Activated T-cell treated with anti-CD3 and anti-CD28 coated beads, Interleukin-2, amount 50 U/mL, for 4 hours (primary cell): ENCODE results near the gene TRAM2. TPM values are rescaled to one million over a fixed set of nuclear protein-coding genes. Genes with fewer than 3 reads are reported as not detected.

Experiments used
- ATAC-seq, 2 donors: fragments of 200-7000 bp; cut with Tn5 transposase; one replicate each; pipeline ENCODE4 v1.10.0; 2021
- DNase-seq: peaks from one replicate; pipeline ENCODE4 v3.0.0-alpha.2; 2020
- H3K27me3 Mint-ChIP-seq: one replicate; pipeline ENCODE4 v1.8.0; 2021; ENCODE audit warnings: low read depth, mixed read lengths
- H3K36me3 Mint-ChIP-seq: one replicate; pipeline ENCODE4 v1.8.0; 2022; ENCODE audit warnings: mixed read lengths; ENCODE audit not compliant: insufficient read depth
- H3K4me1 Mint-ChIP-seq: one replicate; pipeline ENCODE4 v1.8.0; 2021; ENCODE audit warnings: low read depth, mixed read lengths
- H3K4me3 Mint-ChIP-seq: one replicate; pipeline ENCODE4 v1.8.0; 2021; ENCODE audit warnings: mild to moderate bottlenecking, moderate library complexity, mixed read lengths
- H3K9me3 Mint-ChIP-seq: one replicate; pipeline ENCODE4 v1.8.0; 2021; ENCODE audit warnings: mixed read lengths
- total RNA-seq, 3 donors: library from RNA; stranded (reverse); gene quantifications; one replicate each; pipeline ENCODE4 v1.2.1, GENCODE V29; 2021

Gene TRAM2
- total RNA-seq, 3 donors from 2014 or later, result 1.6 to 2.9 (median 2.4) TPM

DNA sequence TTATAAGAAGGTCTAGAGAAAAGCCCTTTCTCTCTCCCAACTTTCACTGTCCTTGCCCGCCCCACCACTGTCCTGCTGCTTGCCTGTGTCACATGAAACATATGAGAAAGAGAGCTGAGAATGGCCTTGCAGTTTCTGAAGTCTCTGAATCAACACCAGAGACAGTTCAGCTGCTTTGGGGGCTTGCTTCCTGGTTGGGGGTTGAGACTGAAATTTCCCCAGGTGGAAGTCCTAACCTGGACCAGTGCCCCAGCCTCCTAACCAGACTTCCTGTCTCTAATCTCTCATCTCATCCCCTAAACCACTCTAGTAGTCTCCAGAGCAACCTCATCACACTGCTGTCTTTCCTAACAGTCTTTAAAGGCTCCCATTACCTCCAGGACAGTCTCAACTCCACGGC is 10.7 kb downstream of the TRAM2 start:
- Mint-ChIP-seq H3K27me3 (no peaks in the 10 kb centered on the region), H3K4me1 (peaks cover 22% of the 10 kb centered on the region)
- ATAC-seq, result no peak

GRCh38 chr6:52564856-52565255 is 12.0 kb downstream of the TRAM2 start:
- peaks cover 11% of the 10 kb centered on the region for H3K36me3 Mint-ChIP-seq
- H3K27me3 Mint-ChIP-seq, result no peaks in the 10 kb centered on the region
- no peak overlapping the region for H3K4me3 Mint-ChIP-seq
- H3K4me1 Mint-ChIP-seq, result peaks cover 23% of the 10 kb centered on the region
- DNase-seq, result no peak
- no peak for ATAC-seq
- H3K9me3 Mint-ChIP-seq, result no peaks in the 10 kb centered on the region

More for the DNA sequence above, 10.7 kb downstream of the TRAM2 start:
- H3K36me3 Mint-ChIP-seq, result peaks cover 8% of the 10 kb centered on the region
- DNase-seq, result no peak
- no peak overlapping the region for H3K4me3 Mint-ChIP-seq
- no peaks in the 10 kb centered on the region for H3K9me3 Mint-ChIP-seq

- ATAC-seq, result no peak
- Mint-ChIP-seq H3K27me3 (no peaks in the 10 kb centered on the region), H3K36me3 (peaks cover 6% of the 10 kb centered on the region), H3K9me3 (no peaks in the 10 kb centered on the region), H3K4me3 (no peak overlapping the region), H3K4me1 (peaks cover 23% of the 10 kb centered on the region)
- DNase-seq, result no peak
Measured at GRCh38 chr6:52562911-52563310, 13.9 kb downstream of the TRAM2 start.

DNA sequence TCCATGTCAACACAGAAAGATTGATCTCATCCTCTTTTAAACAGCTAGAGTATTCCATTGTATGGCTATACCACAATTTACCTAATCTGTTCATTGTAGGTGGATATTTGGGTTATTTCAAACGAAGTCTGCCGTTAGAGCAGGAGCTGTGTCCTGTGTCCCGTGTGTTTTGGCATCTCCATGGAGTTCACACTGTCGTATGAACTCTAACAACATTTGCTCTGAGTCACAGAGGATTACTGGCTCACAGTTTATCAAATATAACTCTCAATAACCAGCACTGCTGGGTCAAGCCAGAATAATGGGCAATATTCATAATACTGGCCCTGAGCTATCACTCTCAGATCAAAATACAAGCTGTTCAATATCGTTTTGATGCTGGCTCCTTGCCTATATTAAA is 16.4 kb downstream of the TRAM2 start:
- no peak overlapping the region for H3K4me3 Mint-ChIP-seq
- H3K36me3 Mint-ChIP-seq, result peaks cover 4% of the 10 kb centered on the region
- no peak for ATAC-seq
- H3K27me3 Mint-ChIP-seq, result no peaks in the 10 kb centered on the region
- peaks cover 12% of the 10 kb centered on the region for H3K4me1 Mint-ChIP-seq
- no peaks in the 10 kb centered on the region for H3K9me3 Mint-ChIP-seq
- no peak for DNase-seq

DNA sequence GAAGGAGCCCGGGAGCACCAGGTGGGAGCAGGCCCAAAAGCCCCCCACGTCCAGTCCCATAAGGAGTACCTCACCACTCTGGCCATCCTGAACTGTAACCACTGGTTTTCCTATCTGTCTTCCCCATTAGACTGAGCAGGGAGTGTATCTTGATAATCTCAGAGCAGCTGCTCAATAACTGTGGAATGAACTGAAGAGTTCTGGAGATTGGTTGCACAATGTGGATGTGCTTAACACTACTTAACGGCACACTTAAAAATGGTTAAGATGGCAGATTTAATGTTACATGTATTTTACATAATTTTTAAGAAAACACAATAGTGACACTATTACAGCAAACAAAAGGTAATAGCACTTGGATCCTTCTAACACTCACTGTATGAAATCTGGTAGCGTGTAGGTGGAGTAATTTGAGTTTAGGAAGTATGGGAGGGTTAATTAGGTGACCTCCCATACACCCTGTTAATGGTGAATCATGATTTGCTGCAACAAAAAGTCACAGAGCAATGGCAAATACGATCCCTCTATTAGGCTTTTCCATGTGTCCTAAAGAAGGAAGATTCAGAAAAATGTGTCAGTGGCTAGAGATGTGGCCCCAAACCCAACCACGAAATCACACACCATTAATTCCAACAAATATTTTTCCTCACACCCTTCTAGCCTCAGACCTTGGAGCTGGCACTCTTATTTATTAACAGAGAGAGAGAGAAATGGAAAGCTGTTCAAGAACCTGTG is 18.4 kb downstream of the TRAM2 start:
- Mint-ChIP-seq H3K27me3 (no peaks in the 10 kb centered on the region), H3K9me3 (no peaks in the 10 kb centered on the region), H3K36me3 (peaks cover 4% of the 10 kb centered on the region), H3K4me3 (no peak overlapping the region), H3K4me1 (peaks cover 9% of the 10 kb centered on the region)
- DNase-seq (no peak), ATAC-seq (no peak)

- no peaks in the 10 kb centered on the region for H3K27me3 Mint-ChIP-seq
- peaks cover 7% of the 10 kb centered on the region for H3K4me1 Mint-ChIP-seq
- H3K36me3 Mint-ChIP-seq, result peaks cover 2% of the 10 kb centered on the region
- ATAC-seq, result no peak
- no peak overlapping the region for H3K4me3 Mint-ChIP-seq
- H3K9me3 Mint-ChIP-seq, result no peaks in the 10 kb centered on the region
- DNase-seq, result no peak
Measured at GRCh38 chr6:52557389-52558265, 19.2 kb downstream of the TRAM2 start.

- no peak overlapping the region for H3K4me3 Mint-ChIP-seq
- peaks cover 7% of the 10 kb centered on the region for H3K4me1 Mint-ChIP-seq
- H3K36me3 Mint-ChIP-seq, result peaks cover under 1% of the 10 kb centered on the region
- H3K27me3 Mint-ChIP-seq, result no peaks in the 10 kb centered on the region
- DNase-seq (no peak), ATAC-seq (no peak)
- H3K9me3 Mint-ChIP-seq, result no peaks in the 10 kb centered on the region
Measured at GRCh38 chr6:52555518-52556233, 21.2 kb downstream of the TRAM2 start.

DNA sequence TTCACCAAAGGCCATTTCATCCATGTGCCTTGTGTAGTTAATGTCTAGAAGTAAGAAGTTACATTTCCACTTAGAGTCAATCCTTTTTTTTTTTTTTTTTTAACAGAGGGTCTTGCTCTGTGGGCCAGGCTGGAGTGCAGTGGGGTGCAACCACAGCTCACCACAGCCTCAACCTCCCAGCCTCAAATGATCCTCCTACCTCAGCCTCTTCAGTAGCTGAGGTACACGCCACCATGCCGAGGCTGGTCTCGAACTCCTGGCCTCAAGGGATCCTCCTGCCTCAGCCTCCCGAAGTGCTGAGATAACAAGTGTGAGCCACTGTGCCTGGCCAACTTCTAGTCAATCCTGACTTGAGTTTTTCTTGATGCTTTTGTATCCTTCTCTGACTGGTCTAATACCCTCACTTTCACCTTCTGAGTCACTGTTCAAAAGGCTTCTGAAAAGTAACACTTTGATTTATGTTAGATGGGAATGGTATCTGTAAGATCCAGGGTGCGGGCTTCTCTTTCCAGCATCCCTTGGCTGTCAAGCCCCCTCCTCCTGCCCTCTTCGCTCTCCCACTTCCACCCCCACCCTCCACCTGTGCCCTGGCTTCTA is 22.1 kb downstream of the TRAM2 start:
- Mint-ChIP-seq H3K4me3 (no peak overlapping the region), H3K4me1 (peaks cover 8% of the 10 kb centered on the region), H3K9me3 (no peaks in the 10 kb centered on the region), H3K27me3 (no peaks in the 10 kb centered on the region), H3K36me3 (peaks cover 2% of the 10 kb centered on the region)
- DNase-seq (no peak), ATAC-seq (no peak)

- peaks cover 8% of the 10 kb centered on the region for H3K4me1 Mint-ChIP-seq
- ATAC-seq, result no peak
- no peak overlapping the region for H3K4me3 Mint-ChIP-seq
- DNase-seq, result no peak
- H3K36me3 Mint-ChIP-seq, result peaks cover 5% of the 10 kb centered on the region
- H3K27me3 Mint-ChIP-seq, result no peaks in the 10 kb centered on the region
- no peaks in the 10 kb centered on the region for H3K9me3 Mint-ChIP-seq
Measured at GRCh38 chr6:52553719-52554118, 23.1 kb downstream of the TRAM2 start.

GRCh38 chr6:52553158-52553557 is 23.7 kb downstream of the TRAM2 start:
- DNase-seq (no peak), ATAC-seq (no peak)
- Mint-ChIP-seq H3K4me3 (no peak overlapping the region), H3K4me1 (peaks cover 9% of the 10 kb centered on the region), H3K27me3 (no peaks in the 10 kb centered on the region), H3K9me3 (no peaks in the 10 kb centered on the region), H3K36me3 (peaks cover 5% of the 10 kb centered on the region)

GRCh38 chr6:52552278-52552643 is 24.6 kb downstream of the TRAM2 start:
- no peaks in the 10 kb centered on the region for H3K27me3 Mint-ChIP-seq
- peaks cover 5% of the 10 kb centered on the region for H3K36me3 Mint-ChIP-seq
- H3K4me3 Mint-ChIP-seq, result no peak overlapping the region
- H3K4me1 Mint-ChIP-seq, result peaks cover 11% of the 10 kb centered on the region
- H3K9me3 Mint-ChIP-seq, result no peaks in the 10 kb centered on the region
- DNase-seq (no peak), ATAC-seq (no peak)

GRCh38 chr6:52551483-52552277 is 25.2 kb downstream of the TRAM2 start:
- no peaks in the 10 kb centered on the region for H3K9me3 Mint-ChIP-seq
- no peak for DNase-seq
- H3K4me1 Mint-ChIP-seq, result peaks cover 14% of the 10 kb centered on the region
- H3K36me3 Mint-ChIP-seq, result peaks cover 5% of the 10 kb centered on the region
- no peak for ATAC-seq
- H3K27me3 Mint-ChIP-seq, result no peaks in the 10 kb centered on the region
- no peak overlapping the region for H3K4me3 Mint-ChIP-seq

DNA sequence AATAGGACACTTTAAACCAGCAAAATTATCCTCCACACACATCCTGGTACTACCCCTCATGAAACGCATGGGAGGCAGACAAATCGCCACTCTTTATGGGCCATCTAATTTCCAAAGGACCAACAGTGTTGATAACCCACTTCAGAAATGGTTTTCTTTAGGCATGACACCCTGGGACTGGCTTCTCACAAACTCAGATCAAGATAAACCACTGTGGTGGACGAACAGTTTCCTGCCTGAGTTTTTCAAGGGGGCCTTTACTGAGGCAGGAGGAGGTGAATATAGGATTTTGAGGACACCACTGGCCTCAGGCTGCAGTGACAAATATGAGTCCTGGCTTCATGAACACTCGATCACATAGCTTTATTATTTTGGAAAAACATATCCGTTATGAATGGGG is 26.0 kb downstream of the TRAM2 start:
- DNase-seq (no peak), ATAC-seq (no peak)
- Mint-ChIP-seq H3K4me1 (peaks cover 16% of the 10 kb centered on the region), H3K9me3 (no peaks in the 10 kb centered on the region), H3K27me3 (no peaks in the 10 kb centered on the region), H3K4me3 (no peak overlapping the region), H3K36me3 (peaks cover 5% of the 10 kb centered on the region)
